GM21717 (cell line): ENCODE results near the gene PIK3IP1.
"Not testable (repeated sequence)": the region's sequence is repeated elsewhere in the genome, so short reads cannot be mapped to it uniquely, and the experiment has no call there.

ENCODE experiments used
- ATAC-seq: cut with Tn5 transposase; IDR thresholded peaks from one replicate; pipeline ENCODE4 v1.9.1; 2021; ENCODE audit warnings: mild to moderate bottlenecking, moderate library complexity; ENCODE audit not compliant: unreplicated experiment

PIK3IP1 gene

DNA sequence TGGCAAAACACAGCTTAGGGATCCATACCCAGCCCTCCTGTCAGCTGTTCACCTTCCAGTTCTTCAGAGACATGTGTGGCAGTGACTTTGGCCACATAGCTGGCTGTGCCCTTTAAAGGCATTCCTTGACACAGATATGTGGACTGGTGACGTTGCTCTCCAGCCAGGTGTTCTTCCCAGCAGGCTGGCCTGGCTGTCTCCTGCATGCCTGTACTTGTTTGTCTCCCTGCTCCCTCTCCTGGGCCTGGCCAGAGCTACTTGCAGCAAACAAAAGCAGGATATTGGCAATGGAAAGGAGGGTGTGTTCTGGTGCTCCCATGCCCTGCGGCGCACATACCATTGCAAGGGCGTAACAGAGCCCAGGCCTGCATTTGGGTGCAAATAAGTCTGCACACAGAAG, 38.3 kb downstream of the PIK3IP1 start:
- no peak for ATAC-seq

DNA sequence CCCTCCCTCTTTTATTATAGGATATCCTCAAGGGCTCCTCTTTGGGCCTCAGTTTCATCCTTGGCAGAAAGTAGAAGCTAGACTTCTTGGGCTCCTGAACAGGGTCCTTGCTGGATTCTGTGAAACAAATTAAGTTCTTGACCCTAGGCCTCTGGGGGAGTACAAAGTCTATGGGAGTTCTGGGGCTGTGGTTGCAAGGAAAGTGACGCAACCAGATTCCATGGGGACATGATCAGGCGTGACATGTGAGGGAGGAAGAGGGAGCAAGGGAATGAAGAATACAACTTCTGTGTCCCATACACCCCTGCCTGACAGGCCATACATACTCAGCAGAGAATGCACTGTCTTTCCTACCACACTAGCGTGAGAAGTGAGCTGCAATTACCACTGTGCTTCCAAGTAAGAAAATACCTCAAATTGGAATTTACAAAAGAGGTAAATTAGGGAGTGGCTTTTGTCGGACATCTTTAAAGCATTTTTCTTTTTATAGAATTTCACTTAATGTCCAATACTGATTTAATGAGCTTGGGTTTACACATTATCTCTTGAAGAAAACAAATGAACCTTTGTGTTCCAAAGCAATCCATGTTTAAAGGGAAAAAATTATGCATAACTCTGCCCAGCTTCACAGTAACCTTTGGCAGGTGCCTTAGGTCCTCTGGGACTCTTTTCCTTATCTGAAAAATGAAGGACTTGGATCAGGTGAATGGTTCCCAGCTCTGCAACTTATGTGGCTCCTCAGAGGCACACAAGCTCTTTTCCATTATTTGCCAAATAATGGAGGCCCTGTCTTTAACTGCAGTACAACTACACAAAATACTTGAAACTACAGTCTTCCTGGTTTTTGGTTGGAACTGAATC, 41.3 kb downstream of the PIK3IP1 start:
- no peak for ATAC-seq

DNA sequence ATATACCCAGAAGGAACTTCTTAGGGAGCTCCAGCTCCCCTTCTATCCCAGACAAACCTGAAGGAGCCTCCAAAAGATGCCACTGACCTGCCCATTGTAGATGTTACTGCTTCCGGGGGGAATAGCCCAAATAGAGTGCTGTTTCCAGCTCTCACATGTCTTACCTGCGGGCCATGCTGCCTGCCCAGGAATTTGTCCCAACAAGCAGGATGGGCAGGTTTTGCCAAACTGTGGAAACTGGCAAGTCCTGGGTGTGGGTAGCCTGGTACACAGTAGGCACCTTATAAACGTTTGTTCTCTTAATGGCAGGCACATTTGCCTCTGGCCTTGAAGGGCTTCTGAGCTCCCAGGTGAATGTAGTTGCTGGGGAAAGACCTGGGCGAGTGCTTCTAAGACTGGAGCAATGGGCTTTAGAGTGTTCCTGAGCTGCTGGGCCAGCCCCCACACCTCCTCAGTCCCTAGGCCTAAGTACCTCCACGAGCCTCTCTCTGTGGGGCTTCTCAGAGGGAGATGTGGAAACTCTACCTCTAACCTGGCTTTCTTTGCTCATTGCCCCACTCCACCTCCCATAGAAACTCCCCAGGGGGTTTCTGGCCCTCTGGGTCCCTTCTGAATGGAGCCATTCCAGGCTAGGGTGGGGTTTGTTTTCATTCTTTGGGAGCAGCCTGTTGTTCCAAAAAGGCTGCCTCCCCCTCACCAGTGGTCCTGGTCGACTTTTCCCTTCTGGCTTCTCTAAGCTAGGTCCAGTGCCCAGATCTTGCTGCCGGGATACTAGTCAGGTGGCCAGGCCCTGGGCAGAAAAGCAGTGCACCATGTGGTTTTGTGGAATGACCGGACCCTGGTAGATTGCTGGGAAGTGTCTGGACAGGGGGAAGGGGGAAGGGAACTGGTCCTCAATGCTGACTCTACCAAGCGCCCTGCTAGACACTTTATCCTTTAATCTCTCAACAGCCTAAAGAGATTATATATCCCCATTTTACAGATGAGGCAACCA, 43.0 kb downstream of the PIK3IP1 start:
- no peak for ATAC-seq

DNA sequence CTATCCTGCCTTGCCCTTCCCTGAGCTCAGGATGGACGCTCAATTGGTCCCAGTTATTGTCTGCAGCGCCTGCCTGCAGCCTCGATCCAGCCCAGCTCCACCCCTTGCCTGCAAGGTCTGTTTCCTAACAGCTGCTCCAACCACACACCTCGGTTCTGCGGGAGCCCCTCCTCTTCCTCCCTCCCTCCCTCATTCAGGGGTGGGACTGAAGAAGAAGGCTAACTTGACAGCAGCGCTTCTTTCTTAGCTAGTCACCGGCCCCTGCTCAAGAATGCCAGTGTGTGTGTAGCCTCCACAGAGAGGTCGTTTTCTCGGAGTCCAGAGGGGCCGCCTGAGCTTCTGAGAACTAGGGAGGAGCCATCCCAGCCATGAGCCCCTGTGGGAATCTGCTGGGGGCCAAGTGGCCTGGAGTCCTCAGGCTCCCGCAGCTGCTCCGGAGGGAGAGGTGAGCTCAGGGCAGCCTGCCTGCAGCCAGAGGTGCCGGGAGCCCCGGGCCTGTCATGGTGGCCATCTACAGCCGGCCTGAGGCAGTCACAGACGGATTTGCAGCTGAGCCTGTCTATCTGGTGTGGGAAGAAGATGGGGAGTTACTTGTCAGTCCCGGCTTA, 44.0 kb downstream of the PIK3IP1 start:
- ATAC-seq = no peak

DNA sequence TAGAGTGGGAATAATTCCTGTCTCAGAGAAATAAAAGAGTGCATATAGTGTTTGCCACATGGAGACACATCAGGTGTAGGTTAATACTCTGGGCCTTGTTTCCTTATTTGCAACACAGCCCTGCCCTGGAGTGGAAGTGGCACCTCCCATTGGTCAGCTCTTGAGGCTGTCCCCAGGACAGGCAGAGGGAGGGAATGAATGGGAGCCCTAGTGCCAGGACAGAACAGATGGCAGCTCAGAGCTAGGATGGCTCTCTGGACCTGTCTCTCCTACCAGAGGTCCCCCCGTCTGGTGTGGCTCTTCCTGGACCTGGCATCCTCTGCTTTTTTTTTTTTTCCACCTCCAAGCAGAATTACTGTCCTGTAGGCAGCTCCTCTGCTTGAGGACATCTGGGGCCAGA, 44.6 kb downstream of the PIK3IP1 start:
- no peak for ATAC-seq

DNA sequence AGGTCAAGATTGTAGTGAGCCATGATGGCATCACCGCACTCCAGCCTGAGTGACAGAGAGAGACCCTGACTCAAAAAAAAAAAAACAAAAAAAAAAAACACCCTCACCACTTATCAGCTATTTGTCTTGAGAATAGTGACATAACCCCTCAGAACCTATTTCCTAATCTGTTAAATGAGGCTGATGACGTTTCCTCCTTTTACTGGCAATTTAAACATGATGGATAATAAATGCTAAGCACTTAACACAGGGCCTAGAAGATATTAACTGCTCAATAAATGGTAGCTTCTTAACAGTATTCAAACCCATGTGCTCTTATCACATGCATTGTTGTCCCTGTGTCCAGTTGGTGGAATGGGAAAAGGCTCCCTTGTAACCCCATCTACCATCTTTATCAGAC, 45.6 kb downstream of the PIK3IP1 start:
- ATAC-seq = no peak

DNA sequence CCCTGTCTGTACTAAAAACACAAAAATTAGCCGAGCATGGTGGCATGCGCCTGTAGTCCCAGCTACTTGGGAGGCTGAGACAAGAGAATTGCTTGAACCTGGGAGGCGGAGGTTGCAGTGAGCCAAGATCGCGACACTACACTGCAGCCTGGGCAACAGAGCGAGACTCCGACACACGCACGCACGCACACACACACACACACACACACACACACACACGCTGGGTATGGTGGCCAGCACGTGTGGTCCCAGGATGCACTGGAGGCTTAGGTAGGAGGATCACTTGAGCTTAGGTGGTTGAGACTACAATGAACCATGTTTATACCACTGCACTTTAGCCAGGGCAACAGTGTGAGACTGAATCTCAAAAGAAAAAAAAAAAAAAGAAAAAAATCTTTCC, 46.3 kb downstream of the PIK3IP1 start:
- not testable (repeated sequence) for ATAC-seq

DNA sequence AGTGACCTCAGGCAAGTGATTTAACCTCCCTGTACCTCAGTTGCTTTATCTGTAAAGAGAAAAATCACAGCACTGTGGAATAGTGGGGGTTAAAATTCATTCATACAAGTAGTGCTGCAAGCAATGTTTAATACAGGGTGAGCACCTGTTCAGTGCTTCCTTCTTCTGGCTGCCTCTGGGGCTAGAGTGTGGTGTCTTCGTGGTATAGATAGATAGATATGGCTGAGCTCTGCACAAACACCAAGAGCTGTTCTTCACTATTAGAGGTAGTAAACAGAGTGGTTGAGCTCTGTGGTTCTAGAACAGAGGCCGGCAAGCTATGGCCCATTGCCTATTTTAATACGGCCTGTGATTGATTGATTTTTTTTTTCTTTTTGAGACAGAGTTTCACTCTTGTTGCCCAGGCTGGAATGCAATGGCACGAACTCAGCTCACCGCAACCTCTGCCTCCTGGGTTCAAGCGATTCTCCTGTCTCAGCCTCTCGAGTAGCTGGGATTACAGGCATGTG, 47.3 kb downstream of the PIK3IP1 start:
- no peak for ATAC-seq

DNA sequence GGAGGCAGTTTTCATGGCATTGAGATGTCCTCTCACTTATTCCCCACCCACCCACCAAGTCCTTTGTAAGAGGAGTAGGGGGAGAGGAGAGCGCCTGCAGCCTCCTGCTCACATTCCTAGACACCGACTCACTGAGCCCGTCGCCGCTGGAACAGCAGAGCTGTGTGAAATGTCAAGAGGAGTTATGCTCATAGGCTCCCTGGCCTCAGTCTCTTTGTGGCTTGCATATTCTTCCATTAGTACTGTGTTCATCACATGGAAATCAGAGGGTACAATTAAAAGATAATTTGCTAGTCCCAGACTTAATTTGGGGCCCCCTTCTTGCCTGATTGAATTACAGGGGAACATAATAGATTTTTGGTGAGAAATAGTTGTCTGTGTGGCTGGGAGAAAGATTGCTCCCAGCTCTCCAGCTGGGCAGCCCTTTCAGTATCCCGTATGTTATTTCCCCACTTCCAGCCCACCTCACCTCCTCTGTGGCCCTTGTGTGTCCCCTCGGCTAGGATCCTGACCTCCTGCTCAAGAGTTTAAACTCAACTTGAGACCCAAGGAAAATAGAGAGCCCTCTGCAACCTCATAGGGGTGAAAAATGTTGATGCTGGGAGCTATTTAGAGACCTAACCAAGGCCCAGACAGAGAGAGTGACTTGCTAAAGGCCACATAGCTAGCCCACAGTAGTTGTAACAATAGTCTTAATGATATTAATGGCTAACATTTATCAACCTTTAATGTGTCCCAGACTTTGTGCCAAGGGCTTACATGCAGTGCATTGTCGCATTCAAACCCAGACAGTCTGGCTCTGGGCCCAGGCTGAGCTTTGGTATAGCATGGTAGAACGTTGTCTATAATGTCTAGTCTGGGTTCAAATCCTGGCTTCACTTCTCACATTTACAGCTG, 48.0 kb downstream of the PIK3IP1 start:
- ATAC-seq = no peak

DNA sequence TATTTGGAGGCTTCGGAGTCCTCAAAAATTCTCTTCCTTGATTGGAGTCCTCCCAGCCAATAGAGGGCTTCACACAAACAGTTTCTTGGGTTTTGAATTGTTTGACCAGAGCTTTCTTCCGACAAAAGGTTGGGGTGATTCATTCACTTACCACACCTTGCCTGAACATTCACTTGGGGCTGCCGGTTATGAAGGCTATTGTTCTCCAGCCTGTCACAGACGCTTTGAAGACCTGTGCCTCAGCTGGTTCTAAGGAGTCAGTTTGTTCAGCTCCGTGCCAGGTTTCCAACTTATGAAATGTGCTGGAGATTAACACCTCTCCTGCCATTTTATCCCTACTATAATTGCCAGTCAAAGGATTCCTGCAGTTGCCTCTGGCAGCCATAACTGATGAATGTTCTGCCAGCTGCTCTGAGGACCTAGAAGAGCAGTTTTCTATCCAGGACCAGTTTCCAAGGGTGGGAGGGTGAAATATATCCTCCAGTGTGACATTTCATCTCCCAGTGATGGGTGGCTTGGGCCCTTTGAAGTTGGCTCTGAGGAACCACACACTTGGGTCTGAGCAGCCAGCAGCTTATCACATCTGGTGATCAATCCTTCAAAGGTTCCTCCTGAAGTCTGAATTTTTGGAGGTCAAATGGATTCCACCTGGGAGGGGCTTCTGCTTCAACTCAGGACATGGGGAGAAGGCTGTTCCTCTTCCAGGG, 48.8 kb downstream of the PIK3IP1 start:
- no peak for ATAC-seq

DNA sequence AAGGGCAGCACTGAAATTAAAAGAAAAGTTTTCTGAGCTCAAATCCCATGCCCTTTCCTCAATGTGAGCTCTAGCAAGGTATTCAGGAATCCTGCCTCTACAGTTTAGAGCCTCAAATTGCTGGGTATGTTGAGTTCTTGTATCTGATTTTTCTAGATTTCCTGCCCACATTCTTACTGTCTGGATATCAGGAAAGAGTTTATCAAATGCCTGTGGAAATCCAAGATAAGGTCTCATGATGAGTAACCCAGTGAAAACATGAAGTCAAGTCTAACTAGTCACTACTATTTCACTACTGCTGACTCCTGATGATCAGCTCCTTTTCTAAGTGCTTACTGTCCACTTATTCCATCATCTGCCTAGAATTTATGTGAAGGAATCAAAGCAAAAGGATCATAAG, 50.4 kb downstream of the PIK3IP1 start:
- ATAC-seq = no peak

DNA sequence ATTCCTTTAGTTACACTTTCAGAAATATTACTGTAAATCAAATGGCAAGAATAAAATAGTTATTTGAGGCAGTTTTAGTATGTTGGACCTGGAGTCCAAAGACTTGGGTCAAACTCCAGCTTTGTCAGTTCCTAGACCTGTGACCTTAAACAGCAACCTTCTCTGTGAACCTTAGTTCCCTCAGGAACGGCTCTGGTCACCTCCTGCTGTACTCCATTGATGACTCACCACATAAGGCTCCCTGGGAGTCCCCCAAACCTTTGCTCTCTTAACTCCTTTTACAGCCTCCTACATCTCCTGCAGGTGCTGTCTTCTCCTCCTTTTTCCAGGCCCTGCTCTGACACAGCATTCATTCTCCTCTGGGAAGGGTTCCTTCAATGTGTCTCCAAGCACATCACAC, 51.1 kb downstream of the PIK3IP1 start:
- ATAC-seq = no peak

DNA sequence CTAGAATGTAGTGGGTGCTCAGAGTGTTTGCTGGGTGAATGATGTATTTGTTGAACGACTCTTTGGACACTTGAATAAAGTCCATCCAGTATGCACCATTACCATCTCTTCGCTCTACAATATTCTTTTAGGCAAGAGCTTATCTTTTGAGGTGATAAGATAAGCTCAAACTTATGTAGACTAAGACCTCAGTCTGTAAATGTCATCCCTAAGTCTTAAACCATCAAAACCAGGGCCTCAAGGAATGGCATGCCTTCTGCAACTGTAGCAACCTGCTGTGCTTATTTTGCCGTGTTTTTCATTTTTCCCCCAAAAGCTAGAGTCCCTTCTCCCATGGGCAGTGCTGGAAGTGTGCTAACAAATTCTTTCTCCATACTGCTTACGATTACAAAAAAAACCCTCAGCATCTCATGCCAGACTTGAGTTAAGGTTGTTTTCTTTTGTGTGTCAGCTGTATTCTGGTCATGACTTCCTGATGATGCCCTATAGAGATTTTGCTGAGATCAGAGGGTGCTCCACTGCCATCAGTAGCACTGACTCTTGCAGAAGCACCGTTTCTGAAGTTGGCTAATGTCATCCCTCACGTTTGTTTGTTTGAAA, 52.4 kb downstream of the PIK3IP1 start:
- ATAC-seq = no peak

DNA sequence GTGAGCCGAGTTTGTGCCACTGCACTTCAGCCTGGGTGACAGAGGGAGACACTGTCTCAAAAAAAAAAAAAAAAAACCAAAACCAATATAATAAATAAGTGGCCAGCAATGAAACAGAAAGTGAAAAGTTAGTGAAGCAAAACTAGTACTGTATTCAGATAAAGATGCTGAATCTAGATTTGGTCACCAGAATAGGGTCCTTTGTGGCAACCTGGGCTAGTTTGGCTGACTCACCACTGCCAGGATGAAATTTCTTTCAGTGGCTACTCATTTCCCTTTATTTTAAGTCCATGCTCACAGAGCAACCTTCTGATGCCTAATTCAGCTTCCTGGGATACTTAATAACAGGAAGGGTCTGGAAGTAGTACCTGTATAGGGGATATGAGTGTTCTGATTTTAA, 54.2 kb downstream of the PIK3IP1 start:
- ATAC-seq = no peak

DNA sequence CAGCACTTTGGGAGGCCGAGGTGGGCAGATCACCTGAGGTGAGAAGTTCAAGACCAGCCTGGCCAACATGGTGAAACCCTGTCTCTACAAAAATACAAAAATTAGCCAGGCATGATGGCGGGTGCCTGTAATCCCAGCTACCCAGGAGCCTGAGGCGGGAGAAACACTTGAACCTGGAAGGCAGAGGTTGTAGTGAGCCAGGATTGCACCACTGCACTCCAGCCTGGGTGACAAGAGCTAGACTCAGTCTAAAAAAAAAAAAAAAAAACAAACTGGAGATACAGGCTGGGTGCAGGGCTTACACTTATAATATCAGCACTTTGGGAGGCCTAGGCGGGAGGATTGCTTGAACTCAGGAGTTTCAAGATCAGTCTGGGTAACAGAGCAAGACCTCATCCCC, 56.2 kb downstream of the PIK3IP1 start:
- not testable (repeated sequence) for ATAC-seq

DNA sequence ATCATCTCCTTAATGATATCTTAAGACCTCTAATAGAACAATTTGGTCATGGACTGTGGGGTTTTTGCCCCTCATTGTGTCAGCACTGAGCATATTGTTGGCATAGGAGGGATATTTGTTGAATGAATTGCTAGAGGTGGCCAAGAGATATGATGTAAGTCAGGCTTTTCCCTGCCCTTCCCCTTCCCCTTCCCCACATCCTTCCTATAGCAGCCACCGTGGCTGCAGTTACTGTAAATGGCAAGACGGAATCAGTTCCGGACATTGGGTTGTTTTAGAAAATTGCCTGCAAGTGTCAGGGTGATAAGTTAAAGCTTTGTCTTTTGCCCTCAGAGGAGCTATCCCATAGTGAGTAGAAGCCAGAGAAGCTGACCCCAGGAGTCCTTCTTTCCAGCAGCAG, 57.2 kb downstream of the PIK3IP1 start:
- no peak for ATAC-seq

DNA sequence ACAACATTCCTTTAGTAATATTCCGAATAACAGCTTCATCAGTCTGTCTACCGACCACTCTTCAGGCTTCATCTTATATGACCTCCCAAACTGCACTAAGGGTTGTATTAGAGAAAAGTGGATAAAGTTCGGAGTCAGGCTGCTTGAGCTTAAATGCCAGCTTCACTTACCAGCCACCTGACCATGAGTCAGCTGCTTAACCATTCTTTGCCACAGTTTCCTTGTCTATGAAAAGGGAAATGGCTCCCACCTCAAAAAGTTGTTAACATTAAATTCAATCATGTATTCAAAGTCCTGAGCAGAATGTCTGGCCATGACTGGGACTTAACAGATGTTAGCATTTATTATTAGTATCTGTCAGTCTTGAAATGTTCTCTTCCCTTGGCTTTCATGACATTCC, 59.3 kb downstream of the PIK3IP1 start:
- ATAC-seq = no peak
